ENCODE measurements around the gene MROH9. TPM values are rescaled to one million over a fixed set of nuclear protein-coding genes. Genes with fewer than 3 reads are reported as not detected.

The MROH9 gene
- 0.07 and 0.39 TPM in 2 replicates for total RNA-seq

GRCh38 chr1:170935231-170935630, at the start of gene MROH9:
MROH9 (plus strand) TSS chr1:170935534; CDS start chr1:170945557, 10,023 bp downstream.

GRCh38 chr1:171090604-171091003, 155.3 kb downstream of the MROH9 start, which contains the start of gene FMO3:
FMO3 (plus strand) TSS chr1:171090905; CDS start chr1:171092659, 1,754 bp downstream.

Other genes with a start within 250 kb of the MROH9 start
- 0.43 and 1.2 TPM in 2 replicates for gene FMO3, start 155.4 kb downstream of the MROH9 start, total RNA-seq
- gene FMO2, start 249.8 kb downstream of the MROH9 start, total RNA-seq = 11.8 and 21.1 TPM in 2 replicates